HCT116 (cell line): ENCODE results near the gene APC2. TPM values are rescaled to one million over a fixed set of nuclear protein-coding genes. Genes with fewer than 3 reads are reported as not detected.

Experiments used
- ATAC-seq: fragments of 200-7000 bp; cut with Tn5 transposase; 2 replicates; pipeline ENCODE4 v1.9.1; 2020; ENCODE audit warnings: mild to moderate bottlenecking, moderate library complexity
- BruUV-seq: library from RNA; stranded (reverse); fragments of 400-500 nt; replicated peaks from 2 replicates; lab custom pipeline; 2021; lab: Mats Ljungman, UMichigan
- CTCF ChIA-PET: fragments of 300-600 bp; sonication (Branson Sonifier 250); formaldehyde crosslinking; loops from one replicate; lab custom pipeline; 2021; ENCODE audit warnings: antibody characterized with exemption; lab: Charles Lee
- POLR2A ChIA-PET: fragments of 300-600, 350-600 bp; sonication (Branson Sonifier 250); formaldehyde crosslinking; loops from one replicate; lab custom pipeline; 2021; ENCODE audit warnings: antibody characterized with exemption; lab: Charles Lee
- RAD21 ChIA-PET, 2 experiments: fragments of 300-600 bp; sonication (Branson Sonifier 250); formaldehyde crosslinking; loops; one replicate each; lab custom pipeline; 2023; ENCODE audit warnings: low total read pairs in 2 of 2; ENCODE audit not compliant: uncharacterized antibody in 2 of 2, unreplicated experiment in 2 of 2, low non-redundant PET in 1 of 2; lab: Charles Lee
- DNase-seq: peaks from one replicate; pipeline ENCODE4 v3.0.0-alpha.2; 2010; ENCODE audit warnings: low read depth, low spot score
- H2AFZ ChIP-seq: fragments of 200-600 bp; shearing (Covaris generic), sonication (generic); 2 replicates; pipeline ENCODE4 v1.6.1; 2017; ENCODE audit warnings: low read depth, mixed run types, mixed read lengths, antibody characterized with exemption, low read length; ENCODE audit not compliant: poor library complexity, severe bottlenecking
- H3K27ac ChIP-seq: 2 replicates; pipeline ENCODE4 v1.5.1; 2012; ENCODE audit warnings: low read depth, low read length
- H3K27me3 ChIP-seq: fragments of 200-600 bp; sonication (generic); 2 replicates; pipeline ENCODE4 v1.6.1; 2016; ENCODE audit warnings: mixed run types, low read length, mixed read lengths; ENCODE audit not compliant: insufficient read depth
- H3K36me3 ChIP-seq, 2 experiments: fragments of 200-500 bp in 1 of 2; fragments of 200-600 bp in 1 of 2; sonication (Bioruptor generic) in 1 of 2; sonication (generic) in 1 of 2; 2 replicates each; pipeline versions ENCODE4 v1.5.1 to v1.6.1; 2014 to 2016; ENCODE audit warnings: low read length in 2 of 2, inconsistent platforms in 1 of 2, mixed read lengths in 1 of 2, mixed run types in 1 of 2; ENCODE audit not compliant: insufficient read depth in 2 of 2, control insufficient read depth in 1 of 2
- H3K4me1 ChIP-seq, 2 experiments: fragments of 200-600 bp in 1 of 2; sonication (generic) in 1 of 2; 2 replicates each; pipeline versions ENCODE4 v1.5.1 to v1.6.1; 2012 to 2017; ENCODE audit warnings: low read length in 2 of 2, inconsistent platforms in 1 of 2, mild to moderate bottlenecking in 1 of 2, mixed read lengths in 1 of 2, mixed run types in 1 of 2, moderate library complexity in 1 of 2; ENCODE audit not compliant: insufficient read depth in 2 of 2, control insufficient read depth in 1 of 2
- H3K4me2 ChIP-seq: fragments of 200-600 bp; sonication (generic); 2 replicates; pipeline ENCODE4 v1.6.1; 2017; ENCODE audit warnings: mixed run types, low read length, mixed read lengths
- H3K4me3 ChIP-seq, 2 experiments: fragments of 200-600 bp in 1 of 2; sonication (generic) in 1 of 2; replicated peaks in 1 of 2; 2 replicates each; pipeline ENCODE4 v1.5.1; 2011 to 2016; ENCODE audit warnings: low read length in 2 of 2, control low read depth in 1 of 2, low read depth in 1 of 2, mild to moderate bottlenecking in 1 of 2, mixed read lengths in 1 of 2, mixed run types in 1 of 2
- H3K79me2 ChIP-seq: fragments of 200-600 bp; sonication (generic); 2 replicates; pipeline ENCODE4 v1.6.1; 2017; ENCODE audit warnings: mild to moderate bottlenecking, mixed run types, low read length, moderate library complexity, mixed read lengths; ENCODE audit not compliant: insufficient read depth
- H3K9ac ChIP-seq: fragments of 200-600 bp; sonication (generic); 2 replicates; pipeline ENCODE4 v1.6.1; 2016; ENCODE audit warnings: low read length, mixed read lengths
- H3K9me2 ChIP-seq: fragments of 200-600 bp; sonication (generic), shearing (Covaris generic); 2 replicates; pipeline ENCODE4 v1.6.1; 2017; ENCODE audit warnings: mixed run types, mild to moderate bottlenecking, moderate library complexity; ENCODE audit not compliant: insufficient read depth
- H3K9me3 ChIP-seq, 2 experiments: fragments of 200-500 bp in 1 of 2; fragments of 200-600 bp in 1 of 2; sonication (Bioruptor generic) in 1 of 2; sonication (generic) in 1 of 2; 2 replicates each; pipeline ENCODE4 v1.6.1; 2014 to 2017; ENCODE audit warnings: low read length in 2 of 2, mixed read lengths in 2 of 2, inconsistent platforms in 1 of 2, low read depth in 1 of 2, mild to moderate bottlenecking in 1 of 2, mixed run types in 1 of 2, moderate library complexity in 1 of 2; ENCODE audit not compliant: control insufficient read depth in 1 of 2, insufficient read depth in 1 of 2
- H4K20me1 ChIP-seq: fragments of 200-600 bp; sonication (generic), shearing (Covaris generic); 2 replicates; pipeline ENCODE4 v1.6.1; 2017; ENCODE audit warnings: mixed run types, mild to moderate bottlenecking, moderate library complexity; ENCODE audit not compliant: insufficient read depth
- ATF3 ChIP-seq: IDR thresholded peaks from 2 replicates; pipeline ENCODE4 v1.6.1; 2012
- CTCF ChIP-seq, 3 experiments: fragments of 200-600 bp in 1 of 3; sonication (generic) in 1 of 3; IDR thresholded peaks in 2 of 3; conservative IDR thresholded peaks in 1 of 3; 2 replicates each; pipeline ENCODE4 v1.5.1; 2012 to 2017; ENCODE audit warnings: low read depth in 2 of 3, low read length in 2 of 3, antibody characterized with exemption in 1 of 3, borderline replicate concordance in 1 of 3, control low read depth in 1 of 3, mild to moderate bottlenecking in 1 of 3, mixed read lengths in 1 of 3, mixed run types in 1 of 3, moderate library complexity in 1 of 3; ENCODE audit not compliant: insufficient read depth in 1 of 3
- ELF1 ChIP-seq: IDR thresholded peaks from 2 replicates; pipeline ENCODE4 v1.6.1; 2012; ENCODE audit warnings: low read depth, borderline replicate concordance
- EZH2 ChIP-seq: fragments of 200-600 bp; sonication (generic); IDR thresholded peaks from 2 replicates; pipeline ENCODE4 v1.6.1; 2017; ENCODE audit warnings: antibody characterized with exemption, mixed run types
- EZH2phosphoT487 ChIP-seq: fragments of 200-600 bp; IDR thresholded peaks from 2 replicates; pipeline ENCODE4 v1.6.1; 2018; ENCODE audit warnings: antibody characterized with exemption, borderline replicate concordance
- FOSL1 ChIP-seq: IDR thresholded peaks from 2 replicates; pipeline ENCODE4 v1.6.1; 2012; ENCODE audit warnings: low read depth
- JUND ChIP-seq: IDR thresholded peaks from 2 replicates; pipeline ENCODE4 v1.6.1; 2012
- POLR2A ChIP-seq: IDR thresholded peaks from 2 replicates; pipeline ENCODE4 v1.7.0; 2011; ENCODE audit warnings: borderline replicate concordance; ENCODE audit not compliant: insufficient read depth, insufficient read length; ENCODE audit errors: extremely low read depth
- POLR2AphosphoS5 ChIP-seq: IDR thresholded peaks from 2 replicates; pipeline ENCODE4 v1.6.1; 2011; ENCODE audit warnings: mild to moderate bottlenecking, low read depth, low read length, moderate library complexity
- SP1 ChIP-seq: IDR thresholded peaks from 2 replicates; pipeline ENCODE4 v1.6.1; 2012; ENCODE audit warnings: low read depth
- YY1 ChIP-seq: IDR thresholded peaks from 2 replicates; pipeline ENCODE4 v1.6.1; 2011; ENCODE audit warnings: low read length, low read depth, moderate library complexity, mild to moderate bottlenecking; ENCODE audit not compliant: insufficient replicate concordance; ENCODE audit errors: extremely low read depth
- ZNF274 ChIP-seq: fragments of 200-500 bp; sonication (Bioruptor generic); IDR thresholded peaks from 2 replicates; pipeline ENCODE4 v1.6.1; 2014; ENCODE audit warnings: mild to moderate bottlenecking, low read depth, low read length, inconsistent platforms
- intact Hi-C: fragments of 100-400 bp; cut with micrococcal nuclease; formaldehyde crosslinking; loops from 2 replicates; pipeline ENCODE4 v1.10.0; 2022
- total RNA-seq: library from RNA; stranded (reverse); gene quantifications from one replicate; pipeline ENCODE4 v1.2.1, GENCODE V29; 2021; ENCODE audit not compliant: unreplicated experiment
- TF ChIP-seq, protein P1 (sequence below): IDR thresholded peaks from 2 replicates; pipeline ENCODE4 v1.6.1; 2012

APC2 gene
- total RNA-seq, 1 experiment from 2014 or later, result 1.6 TPM

- peaks cover 34 to 72% of the 10 kb centered on the region in 2 experiments for H3K4me1 ChIP-seq
- ChIA-PET POLR2A (no interaction called here), RAD21 (no interaction called here), CTCF (no interaction called here)
- peak overlapping the region; percentile 99; the same call in 1 of the 2 replicates for H3K9ac ChIP-seq
- no peak for DNase-seq
- no peaks in the 10 kb centered on the region for H3K27me3 ChIP-seq
- TF ChIP-seq CTCF (IDR thresholded peaks at IDR 0.05 in 2 of 3, conservative IDR thresholded peaks at IDR 0.05 in 1 of 3; ENCODE audit: borderline replicate concordance in 1 of 3, insufficient read depth in 1 of 3, low read depth in 2 of 3, low read length in 2 of 3), result no peak
- H3K36me3 ChIP-seq, result peaks cover 2 to 48% of the 10 kb centered on the region in 2 experiments; a peak in 3 of 4 replicates
- no peak overlapping the region for H2AFZ ChIP-seq
- H3K79me2 ChIP-seq, result peaks cover 81% of the 10 kb centered on the region
- no peak overlapping the region for H3K4me2 ChIP-seq
- peak overlapping the region; percentile 98; the same call in 1 of the 2 replicates for H3K27ac ChIP-seq
- intact Hi-C loops, result no loop called here
- peaks cover 43% of the 10 kb centered on the region; the same call in 1 of the 2 replicates for H4K20me1 ChIP-seq
- no TSS peak for BruUV-seq
- no peak overlapping the region for H3K4me3 ChIP-seq
- no peak for ATAC-seq
- no peaks in the 10 kb centered on the region for H3K9me3 ChIP-seq
- no peaks in the 10 kb centered on the region for H3K9me2 ChIP-seq
These were observed 39.1 kb upstream of the APC2 start for GRCh38 chr19:1410789-1411188.

- CTCF ChIA-PET, result no interaction called here
- H3K36me3 ChIP-seq, result peaks cover 2 to 55% of the 10 kb centered on the region in 2 experiments; a peak in 3 of 4 replicates
- no peak overlapping the region for H2AFZ ChIP-seq
- no peaks in the 10 kb centered on the region for H3K27me3 ChIP-seq
- peaks cover 49% of the 10 kb centered on the region; the same call in 1 of the 2 replicates for H4K20me1 ChIP-seq
- BruUV-seq, result no TSS peak
- H3K4me1 ChIP-seq, result peaks cover 34 to 74% of the 10 kb centered on the region in 2 experiments
- DNase-seq (no peak), ATAC-seq (no peak)
- POLR2A ChIA-PET, result no interaction called here
- H3K79me2 ChIP-seq, result peaks cover 88% of the 10 kb centered on the region
- H3K4me3 ChIP-seq, result no peak overlapping the region
- H3K9me2 ChIP-seq, result no peaks in the 10 kb centered on the region
- RAD21 ChIA-PET, result no interaction called here
- intact Hi-C loops, result no loop called here
- no peak overlapping the region for H3K4me2 ChIP-seq
- H3K27ac ChIP-seq, result peak overlapping the region; percentile 98; the same call in 1 of the 2 replicates
- no peaks in the 10 kb centered on the region for H3K9me3 ChIP-seq
- H3K9ac ChIP-seq, result no peak overlapping the region
- no peak for TF ChIP-seq JUND
- TF ChIP-seq, protein P1, sequence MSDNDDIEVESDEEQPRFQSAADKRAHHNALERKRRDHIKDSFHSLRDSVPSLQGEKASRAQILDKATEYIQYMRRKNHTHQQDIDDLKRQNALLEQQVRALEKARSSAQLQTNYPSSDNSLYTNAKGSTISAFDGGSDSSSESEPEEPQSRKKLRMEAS, result no peak
- TF ChIP-seq FOSL1, result no peak
- TF ChIP-seq YY1, result no peak
- TF ChIP-seq ELF1, result no peak
- TF ChIP-seq SP1, result no peak
- no peak for TF ChIP-seq POLR2AphosphoS5
- TF ChIP-seq EZH2, result no peak
- no peak for TF ChIP-seq CTCF (IDR thresholded peaks at IDR 0.05 in 2 of 3, conservative IDR thresholded peaks at IDR 0.05 in 1 of 3; ENCODE audit: borderline replicate concordance in 1 of 3, insufficient read depth in 1 of 3, low read depth in 2 of 3, low read length in 2 of 3)
- no peak for TF ChIP-seq POLR2A
- TF ChIP-seq ZNF274, result no peak
- no peak for TF ChIP-seq ATF3
- no peak for TF ChIP-seq EZH2phosphoT487
These were observed 38.4 kb upstream of the APC2 start for GRCh38 chr19:1411255-1412191.
